ENCODE results near the gene ASB10.
A peak's percentile ranks its signal among the peaks of the same experiment; 100 is the strongest.

Gene ASB10

GRCh38 chr7:151175793-151176311 lies 11.2 kb downstream of the ASB10 start:
- Histone ChIP-seq H3K4me1 (no peaks in the 10 kb centered on the region), H3K4me3 (no peak overlapping the region), H3K4me2 (no peak overlapping the region), H3K27ac (no peak overlapping the region), H4K20me1 (peaks cover 0 to 5% (median 0%) of the 10 kb centered on the region in 11 experiments; a peak in 3 of 22 replicates), H3K9me3 (replicated peaks in 1 of 11) (peaks cover 0 to 24% (median 21%) of the 10 kb centered on the region in 11 experiments; a peak in 20 of 22 replicates), H3K9ac (no peak overlapping the region), H3K36me3 (no peaks in the 10 kb centered on the region), H3K27me3 (peaks cover 7 to 19% (median 16%) of the 10 kb centered on the region in 11 experiments; a peak in 20 of 22 replicates)
- no peak for TF ChIP-seq Cebpa-rat (IDR thresholded peaks at IDR 0.05)

GRCh38 chr7:151175047-151175792 lies 11.8 kb downstream of the ASB10 start:
- TF ChIP-seq Cebpa-rat (IDR thresholded peaks at IDR 0.05), result no peak
- Histone ChIP-seq H3K9ac (no peak overlapping the region), H3K4me1 (no peaks in the 10 kb centered on the region), H3K4me3 (no peak overlapping the region), H3K9me3 (replicated peaks in 1 of 11) (peaks cover 0 to 24% (median 21%) of the 10 kb centered on the region in 11 experiments; a peak in 20 of 22 replicates), H3K27me3 (peaks cover 11 to 25% (median 22%) of the 10 kb centered on the region in 11 experiments; a peak in 21 of 22 replicates), H3K27ac (no peak overlapping the region), H4K20me1 (peaks cover 0 to 5% (median 0%) of the 10 kb centered on the region in 11 experiments; a peak in 3 of 22 replicates), H3K36me3 (no peaks in the 10 kb centered on the region), H3K4me2 (no peak overlapping the region)

- Histone ChIP-seq H3K9ac (no peak overlapping the region), H3K27ac (no peak overlapping the region), H3K9me3 (replicated peaks in 1 of 11) (peaks cover 0 to 24% (median 21%) of the 10 kb centered on the region in 11 experiments; a peak in 20 of 22 replicates), H3K36me3 (no peaks in the 10 kb centered on the region), H3K4me1 (no peaks in the 10 kb centered on the region), H3K27me3 (peaks cover 19 to 33% (median 30%) of the 10 kb centered on the region in 11 experiments), H3K4me3 (no peak overlapping the region), H3K4me2 (no peak overlapping the region), H4K20me1 (peaks cover 0 to 5% (median 0%) of the 10 kb centered on the region in 11 experiments; a peak in 4 of 22 replicates)
- TF ChIP-seq Cebpa-rat (IDR thresholded peaks at IDR 0.05), result no peak
These were observed 12.6 kb downstream of the ASB10 start for GRCh38 chr7:151174246-151175046.

GRCh38 chr7:151173386-151174245 lies 13.4 kb downstream of the ASB10 start:
- Histone ChIP-seq H3K4me2 (no peak overlapping the region), H3K27me3 (peaks cover 27 to 41% (median 38%) of the 10 kb centered on the region in 11 experiments), H4K20me1 (peaks cover 0 to 5% (median 0%) of the 10 kb centered on the region in 11 experiments; a peak in 4 of 22 replicates), H3K4me3 (no peak overlapping the region), H3K27ac (no peak overlapping the region), H3K36me3 (no peaks in the 10 kb centered on the region), H3K9ac (no peak overlapping the region), H3K4me1 (no peaks in the 10 kb centered on the region), H3K9me3 (replicated peaks in 1 of 11) (peaks cover 0 to 24% (median 21%) of the 10 kb centered on the region in 11 experiments; a peak in 20 of 22 replicates)
- TF ChIP-seq Cebpa-rat (IDR thresholded peaks at IDR 0.05), result no peak

- no peak overlapping the region for H3K4me2 ChIP-seq
- no peak for TF ChIP-seq Cebpa-rat (IDR thresholded peaks at IDR 0.05)
- peaks cover 0 to 8% (median 4%) of the 10 kb centered on the region in 10 experiments; a peak in 9 of 20 replicates for H3K4me1 ChIP-seq
- H3K36me3 ChIP-seq, result no peaks in the 10 kb centered on the region
- no peak overlapping the region for H3K9ac ChIP-seq
- no peak overlapping the region for H3K27ac ChIP-seq
- peaks cover 0 to 9% (median 5%) of the 10 kb centered on the region in 11 experiments; a peak in 7 of 22 replicates for H4K20me1 ChIP-seq
- peaks cover 0 to 24% (median 21%) of the 10 kb centered on the region in 11 experiments; a peak in 20 of 22 replicates for H3K9me3 ChIP-seq (replicated peaks in 1 of 11)
- H3K27me3 ChIP-seq, result peaks cover 39 to 52% (median 49%) of the 10 kb centered on the region in 11 experiments
- no peak overlapping the region for H3K4me3 ChIP-seq
These were observed 14.5 kb downstream of the ASB10 start for GRCh38 chr7:151172273-151173141.

- Histone ChIP-seq H3K4me1 (peaks cover 5 to 17% (median 12%) of the 10 kb centered on the region in 10 experiments; a peak in 15 of 20 replicates), H3K9me3 (replicated peaks in 1 of 11) (peaks cover 0 to 14% (median 10%) of the 10 kb centered on the region in 11 experiments; a peak in 18 of 22 replicates), H3K27me3 (peaks cover 76 to 90% (median 87%) of the 10 kb centered on the region in 11 experiments), H3K9ac (no peak overlapping the region), H3K36me3 (no peaks in the 10 kb centered on the region), H3K4me2 (no peak overlapping the region), H3K27ac (no peak overlapping the region), H4K20me1 (peaks cover 0 to 29% (median 18%) of the 10 kb centered on the region in 11 experiments; a peak in 11 of 22 replicates), H3K4me3 (no peak overlapping the region)
- no peak for TF ChIP-seq Cebpa-rat (IDR thresholded peaks at IDR 0.05)
These were observed 18.3 kb downstream of the ASB10 start for GRCh38 chr7:151168787-151169162.

GRCh38 chr7:151168003-151168786 lies 18.9 kb downstream of the ASB10 start:
- H3K27me3 ChIP-seq, result peaks cover 79 to 93% (median 92%) of the 10 kb centered on the region in 11 experiments
- H3K4me3 ChIP-seq, result peak overlapping the region; percentile 38 to 61 (median 46); a peak in 18 of 20 replicates
- peaks cover 0 to 29% (median 18%) of the 10 kb centered on the region in 11 experiments; a peak in 11 of 22 replicates for H4K20me1 ChIP-seq
- H3K36me3 ChIP-seq, result no peaks in the 10 kb centered on the region
- no peak for TF ChIP-seq Cebpa-rat (IDR thresholded peaks at IDR 0.05)
- H3K9me3 ChIP-seq (replicated peaks in 1 of 11), result peaks cover 0 to 8% (median 4%) of the 10 kb centered on the region in 11 experiments; a peak in 13 of 22 replicates
- no peak overlapping the region for H3K9ac ChIP-seq
- H3K4me1 ChIP-seq, result peaks cover 5 to 17% (median 12%) of the 10 kb centered on the region in 10 experiments; a peak in 15 of 20 replicates
- no peak overlapping the region for H3K27ac ChIP-seq
- H3K4me2 ChIP-seq, result peak overlapping the region; percentile 52 to 83 (median 65)

Measured in BLaER1 treated with 17β-estradiol and CSF1 and Interleukin-3, amounts not matched to agents 10 nM and 100 nM (cell line).